Nucleus accumbens (tissue), 56 donors: ENCODE data around the gene KLC1.

Source experiments
- DNase-seq, 56 donors: peaks; one replicate each; lab custom pipeline; 2025; lab: John Stamatoyannopoulos, UW

KLC1 gene

GRCh38 chr14:103731481-103731880 lies 102.5 kb downstream of the KLC1 start:
- no peak for DNase-seq

- DNase-seq: no peak
Observed at GRCh38 chr14:103731916-103732867, 103.2 kb downstream of the KLC1 start.

- no peak for DNase-seq
Observed at GRCh38 chr14:103732868-103733620, 104.0 kb downstream of the KLC1 start.

- no peak for DNase-seq
Observed at GRCh38 chr14:103733651-103734050, 104.6 kb downstream of the KLC1 start.

GRCh38 chr14:103734081-103734888 lies 105.3 kb downstream of the KLC1 start:
- DNase-seq: no peak

- DNase-seq: no peak
Observed at GRCh38 chr14:103735022-103735421, 106.0 kb downstream of the KLC1 start.

GRCh38 chr14:103735439-103735814 lies 106.4 kb downstream of the KLC1 start:
- DNase-seq: peak in 11 of 56 donors; percentile 27 to 63 (median 46)

GRCh38 chr14:103735815-103736545 lies 107.0 kb downstream of the KLC1 start:
- no peak for DNase-seq

GRCh38 chr14:103736546-103737431 lies 107.8 kb downstream of the KLC1 start:
- peak in 12 of 56 donors; percentile 23 to 69 (median 52) for DNase-seq

GRCh38 chr14:103737432-103738045 lies 108.5 kb downstream of the KLC1 start:
- no peak for DNase-seq

- DNase-seq: no peak
Observed at GRCh38 chr14:103738166-103738565, 109.2 kb downstream of the KLC1 start.

- DNase-seq: peak in 11 of 56 donors; percentile 26 to 71 (median 44)
Observed at GRCh38 chr14:103738701-103739451, 109.9 kb downstream of the KLC1 start.

- no peak for DNase-seq
Observed at GRCh38 chr14:103739466-103739792, 110.4 kb downstream of the KLC1 start.

- DNase-seq: no peak
Observed at GRCh38 chr14:103739793-103740501, 110.9 kb downstream of the KLC1 start.

GRCh38 chr14:103740991-103741689 lies 112.1 kb downstream of the KLC1 start:
- DNase-seq: peak in 1 of 56 donors; percentile 42

- DNase-seq: no peak
Observed at GRCh38 chr14:103741876-103742275, 112.9 kb downstream of the KLC1 start.
